Common myeloid progenitor, CD34-positive (primary cell): ENCODE results near the gene INPP4B.
A peak's percentile ranks its signal among the peaks of the same experiment; 100 is the strongest.

Experiments used
- CTCF ChIA-PET: fragments of 350-600 bp; sonication (Branson Sonifier 250); formaldehyde crosslinking; loops from one replicate; lab custom pipeline; 2021; ENCODE audit warnings: antibody characterized with exemption; lab: Charles Lee
- POLR2A ChIA-PET: fragments of 350-600 bp; sonication (Branson Sonifier 250); formaldehyde crosslinking; loops from one replicate; lab custom pipeline; 2021; ENCODE audit warnings: antibody characterized with exemption; lab: Charles Lee
- DNase-seq, 3 donors: peaks; one replicate each; pipeline versions ENCODE4 v3.0.0 to v3.0.0-alpha.2; 2013
- H3K27ac ChIP-seq, 2 experiments: 1 replicate in 1 of 2; 2 replicates in 1 of 2; pipeline ENCODE4 v1.7.0; 2013; ENCODE audit warnings: inconsistent platforms in 2 of 2, low read length in 2 of 2, mild to moderate bottlenecking in 2 of 2, low read depth in 1 of 2, moderate library complexity in 1 of 2; ENCODE audit not compliant: severe bottlenecking in 2 of 2, insufficient read depth in 1 of 2, poor library complexity in 1 of 2
- H3K27me3 ChIP-seq, 5 experiments: replicated peaks in 2 of 5; 1 replicate in 3 of 5; 2 replicates in 2 of 5; pipeline versions ENCODE4 v1.6.1 to v1.7.0; 2013; ENCODE audit warnings: low read length in 4 of 5, mild to moderate bottlenecking in 2 of 5, moderate library complexity in 2 of 5, inconsistent platforms in 1 of 5; ENCODE audit not compliant: insufficient read depth in 5 of 5, control insufficient read depth in 4 of 5
- H3K36me3 ChIP-seq, 4 experiments: 1 replicate in 2 of 4; 2 replicates in 2 of 4; pipeline versions ENCODE4 v1.6.1 to v1.7.0; 2013; ENCODE audit warnings: low read length in 3 of 4, control low read depth in 1 of 4, mild to moderate bottlenecking in 1 of 4; ENCODE audit not compliant: control insufficient read depth in 4 of 4, insufficient read depth in 4 of 4
- H3K4me1 ChIP-seq, 4 experiments: 1 replicate in 3 of 4; 2 replicates in 1 of 4; pipeline versions ENCODE4 v1.6.1 to v1.7.1; 2013; ENCODE audit warnings: low read length in 3 of 4, mild to moderate bottlenecking in 3 of 4, control low read depth in 1 of 4, inconsistent platforms in 1 of 4, moderate library complexity in 1 of 4; ENCODE audit not compliant: control insufficient read depth in 4 of 4, insufficient read depth in 4 of 4; ENCODE audit errors: control extremely low read depth in 1 of 4
- H3K4me3 ChIP-seq, 7 experiments: 1 replicate in 4 of 7; 2 replicates in 3 of 7; pipeline versions ENCODE4 v1.5.1 to v1.7.0; 2013; ENCODE audit warnings: mild to moderate bottlenecking in 7 of 7, low read length in 6 of 7, moderate library complexity in 6 of 7, inconsistent platforms in 2 of 7, low read depth in 2 of 7, control low read depth in 1 of 7; ENCODE audit not compliant: insufficient read depth in 4 of 7, control insufficient read depth in 1 of 7; ENCODE audit errors: extremely low read depth in 1 of 7
- H3K9me3 ChIP-seq, 5 experiments: 1 replicate in 4 of 5; 2 replicates in 1 of 5; pipeline versions ENCODE4 v1.6.1 to v1.7.1; 2013; ENCODE audit warnings: low read length in 4 of 5, mild to moderate bottlenecking in 2 of 5, inconsistent platforms in 1 of 5, low read depth in 1 of 5, moderate library complexity in 1 of 5; ENCODE audit not compliant: control insufficient read depth in 4 of 5, insufficient read depth in 2 of 5; ENCODE audit errors: control extremely low read depth in 1 of 5
- WGBS: methylation state at CpG from one replicate; pipeline ENCODE4 v1.1.5; 2013; ENCODE audit not compliant: insufficient coverage; 5-methylcytosine and 5-hydroxymethylcytosine counted together

INPP4B gene

GRCh38 chr4:142287371-142287770, 558.7 kb downstream of the INPP4B start:
- Histone ChIP-seq H3K27ac (no peak overlapping the region), H3K4me1 (peaks cover 5 to 45% (median 8%) of the 10 kb centered on the region in 4 experiments), H3K36me3 (peaks cover 0 to 4% (median 0%) of the 10 kb centered on the region in 4 experiments), H3K27me3 (no peaks in the 10 kb centered on the region), H3K9me3 (peaks cover 0 to 8% (median 0%) of the 10 kb centered on the region in 5 experiments), H3K4me3 (peak overlapping the region in 2 of 7 experiments; percentile 19 to 49)
- ChIA-PET CTCF (interaction anchor here (0.8 to 1.7 kb wide), 4 partner anchors 9 to 552 kb away, joined by 3 to 8 read pairs (median 3); no protein-coding TSS in a partner anchor), POLR2A (no interaction called here)
- WGBS, result 65% methylated on average over 4 of the region's 8 CpGs
- DNase-seq, result peak in 2 of 3 donors; percentile 66 to 67

- Histone ChIP-seq H3K9me3 (peaks cover 0 to 8% (median 0%) of the 10 kb centered on the region in 5 experiments), H3K27me3 (no peaks in the 10 kb centered on the region), H3K27ac (no peak overlapping the region), H3K4me3 (no peak overlapping the region), H3K4me1 (peaks cover 0 to 40% (median 6%) of the 10 kb centered on the region in 4 experiments), H3K36me3 (peaks cover 0 to 4% (median 0%) of the 10 kb centered on the region in 4 experiments)
- DNase-seq, result no peak
- CTCF ChIA-PET, result interaction anchor here (1.6 to 2.4 kb wide), 2 partner anchors 67 to 434 kb away, joined by 4 to 7 read pairs; no protein-coding TSS in a partner anchor
- POLR2A ChIA-PET, result no interaction called here
Measured at GRCh38 chr4:142285222-142285583, 560.9 kb downstream of the INPP4B start.

- Histone ChIP-seq H3K4me1 (peaks cover 0 to 40% (median 6%) of the 10 kb centered on the region in 4 experiments), H3K27ac (peak overlapping the region in 1 of 2 experiments; percentile 50), H3K36me3 (peaks cover 0 to under 1% (median 0%) of the 10 kb centered on the region in 4 experiments), H3K27me3 (no peaks in the 10 kb centered on the region), H3K4me3 (peak overlapping the region in 3 of 7 experiments; percentile 7 to 61 (median 11)), H3K9me3 (peaks cover 0 to 4% (median 0%) of the 10 kb centered on the region in 5 experiments)
- peak in 2 of 3 donors; percentile 18 to 36 for DNase-seq
- CTCF ChIA-PET, result interaction anchor here (1.6 to 4.1 kb wide), 4 partner anchors 8 to 434 kb away, joined by 4 to 19 read pairs (median 7); no protein-coding TSS in a partner anchor
- POLR2A ChIA-PET, result no interaction called here
- WGBS, result 74% methylated on average over 8 of the region's 9 CpGs
Measured at GRCh38 chr4:142284402-142285221, 561.5 kb downstream of the INPP4B start.

- 25% methylated on average over 2 of the region's 2 CpGs for WGBS
- POLR2A ChIA-PET, result no interaction called here
- H3K4me1 ChIP-seq, result peaks cover 5 to 40% (median 6%) of the 10 kb centered on the region in 4 experiments
Measured at GRCh38 chr4:142282870-142283431, 563.1 kb downstream of the INPP4B start.

GRCh38 chr4:142281999-142282398, 564.1 kb downstream of the INPP4B start:
- Histone ChIP-seq H3K27me3 (no peaks in the 10 kb centered on the region), H3K9me3 (no peaks in the 10 kb centered on the region), H3K4me3 (no peak overlapping the region), H3K4me1 (peaks cover 5 to 31% (median 6%) of the 10 kb centered on the region in 4 experiments), H3K27ac (no peak overlapping the region), H3K36me3 (peaks cover 0 to 3% (median 0%) of the 10 kb centered on the region in 4 experiments)
- no CpG with 5 or more reads among the region's 1 CpG for WGBS
- ChIA-PET POLR2A (no interaction called here), CTCF (interaction anchor here (1.5 to 4.1 kb wide), 4 partner anchors 11 to 568 kb away, joined by 4 to 19 read pairs (median 4); no protein-coding TSS in a partner anchor)
- DNase-seq, result no peak

More at GRCh38 chr4:142282870-142283431, 563.1 kb downstream of the INPP4B start:
- Histone ChIP-seq H3K27me3 (no peaks in the 10 kb centered on the region), H3K36me3 (peaks cover 0 to 3% (median 0%) of the 10 kb centered on the region in 4 experiments), H3K27ac (no peak overlapping the region), H3K4me3 (peak overlapping the region in 1 of 7 experiments; percentile 61), H3K9me3 (no peaks in the 10 kb centered on the region)
- DNase-seq, result peak; percentile 40 to 62 (median 59)
- CTCF ChIA-PET, result interaction anchor here (0.7 to 4.1 kb wide), 16 partner anchors 9 to 567 kb away, joined by 3 to 19 read pairs (median 4); no protein-coding TSS in a partner anchor

GRCh38 chr4:142278663-142279062, 567.4 kb downstream of the INPP4B start:
- H3K4me3 ChIP-seq, result no peak overlapping the region
- no peaks in the 10 kb centered on the region for H3K9me3 ChIP-seq
- CTCF ChIA-PET, result interaction anchor here (0.9 to 1.3 kb wide), 2 partner anchors 9 to 13 kb away, joined by 3 read pairs; no protein-coding TSS in a partner anchor
- POLR2A ChIA-PET, result no interaction called here
- H3K27ac ChIP-seq, result no peak overlapping the region
- DNase-seq, result no peak
- H3K4me1 ChIP-seq, result peaks cover 2 to 9% (median 5%) of the 10 kb centered on the region in 4 experiments
- H3K27me3 ChIP-seq, result no peaks in the 10 kb centered on the region
- peaks cover 0 to 3% (median under 1%) of the 10 kb centered on the region in 4 experiments for H3K36me3 ChIP-seq
